IPS DF 4.7 (cell line): ENCODE data around the gene PTK7.
"Not testable (repeated sequence)": the region's sequence is repeated elsewhere in the genome, so short reads cannot be mapped to it uniquely, and the experiment has no call there.

Experiments used
- DNase-seq: peaks from one replicate; pipeline ENCODE4 v3.0.0-alpha.2; 2013; ENCODE audit warnings: low spot score; ENCODE audit errors: extremely low read depth

PTK7 gene

DNA sequence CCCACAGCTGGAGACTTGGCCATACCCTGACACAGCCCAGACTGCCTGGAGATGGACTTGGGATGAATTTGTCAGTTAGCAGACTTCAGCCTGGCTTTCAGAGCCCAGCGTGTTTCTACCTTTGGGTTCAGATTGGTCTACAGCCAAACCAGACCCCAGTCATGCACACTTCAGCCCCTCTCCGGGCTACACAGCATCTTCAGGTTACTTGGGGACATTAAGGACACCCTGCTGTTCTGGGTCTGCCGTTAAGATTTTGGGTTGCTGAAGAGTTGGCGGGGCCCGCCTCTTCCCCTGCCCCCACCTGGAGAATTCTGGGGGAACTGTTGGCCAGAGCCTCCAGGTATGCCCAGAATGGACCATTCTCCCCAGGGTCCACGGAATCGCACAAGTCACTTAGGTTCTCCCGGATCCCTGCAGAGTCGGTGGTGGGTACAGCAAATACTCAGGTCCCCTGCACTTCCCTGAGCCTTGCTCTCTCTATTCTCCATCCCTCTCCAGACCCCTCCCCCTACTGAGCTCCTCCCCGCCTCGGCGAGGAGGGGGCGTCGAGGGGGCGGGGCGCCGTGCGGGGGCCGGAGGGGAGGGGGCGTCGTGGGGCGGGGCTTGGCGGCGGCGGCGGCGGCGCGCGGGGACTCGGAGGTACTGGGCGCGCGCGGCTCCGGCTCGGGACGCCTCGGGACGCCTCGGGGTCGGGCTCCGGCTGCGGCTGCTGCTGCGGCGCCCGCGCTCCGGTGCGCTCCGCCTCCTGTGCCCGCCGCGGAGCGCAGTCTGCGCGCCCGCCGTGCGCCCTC is at the start of gene PTK7:
PTK7 (plus strand) TSS at position 645 of the 794 bp plus-strand sequence. CDS start 175 bp downstream, outside the sequence.
- DNase-seq, result no peak

DNA sequence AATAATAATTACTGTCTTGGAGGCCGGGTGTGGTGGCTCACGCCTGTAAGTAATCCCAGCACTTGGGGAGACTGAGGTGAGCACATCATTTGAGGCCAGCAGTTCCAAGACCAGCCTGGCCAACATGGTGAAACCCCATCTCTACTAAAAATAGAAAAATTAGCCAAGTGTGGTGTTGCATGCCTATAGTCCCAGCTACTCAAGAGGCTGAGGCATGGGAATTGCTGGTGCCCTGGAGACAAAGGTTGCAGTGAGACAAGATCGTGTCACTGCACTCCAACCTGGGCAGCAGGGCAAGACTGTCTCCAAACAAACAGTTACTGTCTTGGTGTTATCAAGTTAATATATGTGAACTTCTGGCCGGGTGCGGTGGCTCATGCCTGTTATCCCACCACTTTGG is 49.7 kb upstream of the PTK7 start:
- DNase-seq, result no peak

DNA sequence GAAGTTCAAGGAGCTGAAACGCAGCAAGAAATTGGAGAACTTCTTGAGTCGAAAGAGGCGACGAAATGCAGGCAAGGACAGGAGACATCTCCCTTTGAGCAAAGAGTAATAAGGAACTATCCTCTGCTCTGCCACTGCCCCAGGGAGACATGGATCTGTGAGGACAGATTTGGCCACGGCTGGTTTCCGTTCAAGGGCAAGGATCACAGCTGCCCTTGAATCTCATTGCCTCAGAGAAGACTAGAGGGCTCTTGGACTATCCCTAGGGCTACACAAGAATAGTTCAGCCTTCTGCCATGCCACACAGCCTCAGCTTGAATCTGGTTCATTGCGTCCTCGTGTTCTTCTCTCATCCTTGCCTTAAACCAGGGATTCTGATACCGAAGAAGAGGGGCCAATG is 47.0 kb upstream of the PTK7 start:
- no peak for DNase-seq

DNA sequence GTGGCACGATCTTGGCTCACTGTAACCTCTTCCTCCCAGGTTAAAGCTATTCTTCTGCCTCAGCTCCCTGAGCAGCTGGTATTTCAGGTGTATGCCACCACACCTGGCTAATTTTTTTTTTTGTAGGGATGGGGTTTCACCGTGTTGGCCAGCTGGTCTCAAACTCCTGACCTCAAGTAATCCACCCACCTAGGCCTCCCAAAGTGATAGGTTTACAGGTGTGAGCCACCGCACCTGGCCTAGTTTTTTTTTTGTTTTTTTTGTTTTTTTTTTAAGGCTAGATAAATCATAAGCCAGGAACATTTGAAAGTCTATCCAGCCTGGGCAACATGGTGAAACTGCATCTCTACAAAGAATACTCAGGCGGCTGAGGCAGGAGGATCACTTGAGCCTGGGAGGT is 43.8 kb upstream of the PTK7 start:
- DNase-seq, result no peak

DNA sequence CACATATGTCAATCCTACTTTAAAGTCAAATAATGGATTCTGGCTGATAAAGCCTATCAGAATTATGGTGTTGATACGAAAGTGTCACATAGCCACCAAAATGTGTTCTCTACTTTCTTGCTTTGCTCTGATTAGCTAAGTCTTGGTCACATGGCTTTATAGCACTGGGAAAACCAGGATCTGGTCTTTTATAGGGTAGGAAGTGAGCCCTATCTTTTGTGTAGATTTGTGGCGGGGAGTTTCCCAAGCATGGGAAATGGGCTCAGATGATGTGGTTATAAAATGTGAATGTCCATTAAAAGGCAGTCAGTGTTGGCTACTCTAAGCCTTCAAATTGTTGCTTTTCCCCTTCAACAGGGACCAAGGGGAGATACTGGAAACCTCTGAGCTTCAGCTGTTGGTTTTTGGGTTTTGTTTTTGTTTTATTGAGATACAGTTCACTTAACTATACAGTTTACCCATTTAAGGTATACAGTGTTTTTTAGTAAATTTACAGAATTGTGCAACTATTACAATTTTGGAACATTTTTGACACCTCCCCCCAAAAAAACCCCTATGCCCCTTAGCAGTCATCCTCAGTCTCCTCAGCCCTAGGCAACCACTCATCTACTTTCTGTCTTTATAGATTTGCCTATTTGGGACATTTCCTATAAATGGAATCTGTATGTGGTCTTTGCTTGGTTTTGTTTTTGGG is 42.5 kb upstream of the PTK7 start:
- no peak for DNase-seq

DNA sequence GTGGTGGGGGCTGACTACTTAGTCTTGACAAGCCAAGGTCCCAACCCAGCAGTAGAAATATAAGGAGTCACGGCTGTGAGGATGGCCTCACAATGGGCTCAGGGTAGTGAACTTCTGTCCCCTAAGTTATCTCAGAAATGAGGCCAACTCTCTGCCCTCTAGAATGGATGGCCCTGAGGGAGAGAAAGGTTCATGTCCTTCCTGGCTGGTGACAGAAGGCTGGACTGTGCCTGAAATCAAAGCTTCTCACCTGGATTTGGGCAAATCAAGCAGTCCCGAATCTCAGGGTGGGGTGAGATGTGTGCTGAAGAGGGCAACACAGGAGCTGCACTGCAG is 42.0 kb upstream of the PTK7 start:
- DNase-seq, result no peak

DNA sequence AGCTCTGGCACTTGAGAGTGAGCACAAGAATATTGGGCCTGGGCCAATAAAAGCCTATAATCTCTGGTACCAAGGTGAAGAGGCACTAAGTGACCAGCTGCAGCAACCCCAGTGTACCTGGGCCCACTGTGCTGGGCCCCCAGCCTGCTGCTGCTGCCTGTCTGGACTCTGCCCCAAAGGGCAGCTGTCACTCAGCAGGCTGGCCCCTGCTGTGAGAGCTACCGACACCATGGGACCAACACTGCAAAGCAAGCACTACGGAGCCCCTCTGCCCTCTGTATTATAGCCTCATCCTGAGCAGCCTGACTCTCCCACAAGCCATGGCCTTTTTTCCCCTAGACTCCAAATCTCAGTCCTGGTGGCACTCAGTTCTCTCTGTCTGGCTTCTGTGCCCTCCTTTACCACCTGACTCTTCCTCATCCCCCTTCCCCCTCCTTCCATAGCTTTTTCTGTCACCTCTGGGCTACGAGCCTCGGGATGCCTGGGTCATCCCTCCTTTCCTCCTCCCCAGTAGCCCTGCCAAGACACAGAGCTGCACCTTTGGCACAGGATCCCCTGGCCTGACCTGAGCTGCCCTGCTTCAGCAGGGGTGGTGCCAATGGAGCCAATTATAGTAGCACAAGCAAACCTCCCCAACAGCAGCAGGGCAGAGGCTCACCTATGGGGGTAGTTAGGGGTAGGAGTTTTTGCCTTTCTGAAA is 40.5 kb upstream of the PTK7 start:
- no peak for DNase-seq

DNA sequence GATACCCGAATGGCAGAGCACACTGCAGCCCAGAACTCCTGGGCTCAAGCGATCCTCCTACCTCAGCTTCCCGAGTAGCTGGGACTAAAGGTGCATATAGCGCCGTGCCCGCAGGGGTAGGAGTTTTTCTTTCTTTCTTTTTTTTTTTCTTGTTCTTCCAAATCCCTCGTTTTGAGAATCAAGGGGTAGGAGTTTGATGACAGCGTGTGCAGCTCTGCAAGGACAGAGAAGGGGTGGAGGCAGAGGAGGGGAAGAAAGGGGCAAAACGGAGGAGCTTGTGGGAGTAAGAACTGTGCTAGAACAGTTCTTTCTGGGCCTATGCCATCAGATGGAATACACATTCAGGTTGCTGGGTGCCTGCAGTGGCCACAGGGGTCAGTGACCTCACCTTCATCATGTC is 39.4 kb upstream of the PTK7 start:
- DNase-seq, result no peak

DNA sequence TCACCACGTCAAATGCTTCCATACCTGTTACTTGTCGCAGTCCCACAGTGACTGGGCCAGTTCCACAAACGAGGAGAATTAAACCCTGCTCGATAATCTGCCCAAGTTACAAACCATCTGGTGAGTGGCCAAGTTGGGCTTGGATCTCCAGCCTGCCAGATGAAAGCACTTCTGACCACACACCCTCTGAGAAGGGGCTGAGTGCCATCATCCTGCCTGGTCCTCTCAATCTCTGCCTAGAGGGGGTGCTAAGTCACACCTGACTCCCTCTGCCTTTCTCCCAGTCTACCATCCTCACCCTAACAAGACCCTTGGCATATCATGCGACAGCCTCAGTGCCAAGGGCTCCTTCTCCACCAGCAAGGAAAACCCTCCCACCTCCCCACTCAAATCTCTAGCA is 38.9 kb upstream of the PTK7 start:
- no peak for DNase-seq

DNA sequence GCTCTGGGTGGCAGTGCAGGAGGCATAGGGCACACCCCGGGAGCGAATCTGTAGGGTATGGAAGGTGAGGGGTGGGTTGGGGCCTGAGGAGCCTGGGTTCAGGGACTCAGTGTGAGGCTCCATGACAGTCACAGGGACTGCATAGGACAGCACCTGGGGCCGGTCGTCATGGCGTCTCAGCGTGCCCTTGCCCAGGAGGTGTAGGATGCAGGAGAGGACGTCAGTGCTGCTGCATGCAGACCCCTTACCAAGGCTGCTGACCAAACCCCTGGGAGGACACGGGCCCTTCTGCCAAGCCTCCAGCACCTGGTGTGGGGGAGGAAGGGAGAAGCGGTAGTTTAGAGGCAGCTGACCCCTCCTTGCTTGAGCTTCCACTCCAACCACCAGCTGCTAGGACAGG is 38.4 kb upstream of the PTK7 start:
- DNase-seq, result no peak

DNA sequence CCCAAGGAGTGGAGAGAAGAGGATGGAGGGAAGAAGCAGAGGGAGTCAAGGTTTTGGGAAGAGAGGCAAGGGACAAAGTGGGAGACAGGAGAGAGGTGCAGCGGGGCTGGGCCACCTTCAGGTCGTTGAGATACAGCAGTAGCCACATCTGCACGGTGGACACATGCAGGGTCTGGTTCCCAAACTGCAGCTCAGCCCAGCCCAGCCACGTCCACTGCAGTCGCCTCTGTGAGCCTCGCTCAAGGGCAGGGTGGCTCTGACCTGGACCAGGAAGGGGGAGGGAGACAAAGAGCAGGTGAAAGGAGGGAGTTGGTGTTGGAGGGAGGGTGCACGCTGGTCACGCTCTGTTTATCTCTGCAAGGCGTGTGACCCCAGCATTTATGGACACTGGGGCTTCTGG is 37.4 kb upstream of the PTK7 start:
- DNase-seq, result no peak

DNA sequence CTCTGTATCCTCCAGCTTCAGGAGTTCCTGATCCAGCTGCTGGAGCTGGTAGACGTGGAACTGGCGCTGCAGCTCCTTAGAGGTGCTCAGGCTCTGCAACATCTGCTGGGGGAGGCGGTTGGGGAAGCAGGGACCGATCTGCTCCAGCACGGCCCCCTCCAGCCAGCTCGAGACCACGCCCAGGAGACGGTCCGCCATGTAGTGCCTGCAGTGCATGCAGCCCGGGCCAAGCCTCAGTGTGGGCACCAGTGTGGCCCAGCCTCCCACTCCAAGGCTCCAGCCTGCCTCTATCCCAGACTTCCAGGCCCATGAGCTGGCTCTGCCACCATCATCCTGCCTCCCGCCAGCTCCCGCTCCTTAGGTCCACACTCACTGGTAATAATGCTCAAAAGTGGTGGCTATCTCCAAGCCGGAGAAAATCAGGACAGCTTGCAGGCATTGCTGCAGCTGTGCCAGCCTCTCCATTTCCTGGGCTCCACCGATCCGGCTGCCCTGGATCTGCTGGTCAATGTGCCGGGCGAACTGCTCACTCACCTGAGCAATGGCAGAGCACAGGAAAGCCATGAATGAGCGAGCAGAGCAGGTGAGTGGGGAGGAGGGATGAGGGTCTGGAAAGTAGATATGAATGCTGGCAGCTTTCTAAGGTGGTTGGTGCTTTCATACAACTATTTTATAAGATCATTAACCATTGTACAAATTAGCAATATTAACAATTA is 35.4 kb upstream of the PTK7 start:
- DNase-seq, result no peak

DNA sequence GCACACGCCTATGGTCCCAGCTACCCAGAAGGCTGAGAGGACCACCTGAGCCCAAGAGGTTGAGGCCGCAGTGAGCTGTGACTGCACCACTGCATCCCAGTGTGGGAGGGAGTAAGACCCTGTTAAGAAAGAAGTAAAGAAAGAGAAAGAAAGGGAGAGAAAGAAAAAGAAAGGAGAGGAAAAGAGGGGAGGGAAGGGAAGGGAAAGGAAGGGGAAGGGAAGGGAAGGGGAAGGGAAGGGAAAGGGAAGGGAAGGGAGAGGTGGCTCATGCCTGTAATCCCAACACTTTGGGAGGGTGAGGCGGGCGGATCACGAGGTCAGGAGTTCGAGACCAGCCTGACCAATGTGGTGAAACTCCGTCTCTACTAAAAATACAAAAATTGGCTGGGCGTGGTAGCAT is 34.6 kb upstream of the PTK7 start:
- not testable (repeated sequence) for DNase-seq

DNA sequence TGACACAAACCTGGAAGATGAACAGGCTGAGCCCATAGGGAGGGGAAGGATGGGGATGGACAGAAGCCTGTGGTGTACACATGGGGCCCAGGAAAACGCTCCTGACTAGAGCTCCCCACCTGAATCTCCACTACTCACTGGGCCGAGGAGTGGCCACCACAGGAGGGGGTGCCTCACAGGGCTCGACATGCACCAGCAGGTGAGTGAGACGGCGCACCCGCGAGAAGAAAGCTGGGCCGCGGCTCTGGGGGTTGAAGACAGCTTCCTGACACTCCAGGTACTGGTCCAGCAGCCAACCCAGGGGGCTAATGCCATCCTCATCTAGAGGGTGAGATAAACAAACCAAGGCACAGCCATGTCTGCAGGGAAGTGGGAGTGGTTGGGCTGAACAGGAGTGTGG is 32.8 kb upstream of the PTK7 start:
- no peak for DNase-seq

DNA sequence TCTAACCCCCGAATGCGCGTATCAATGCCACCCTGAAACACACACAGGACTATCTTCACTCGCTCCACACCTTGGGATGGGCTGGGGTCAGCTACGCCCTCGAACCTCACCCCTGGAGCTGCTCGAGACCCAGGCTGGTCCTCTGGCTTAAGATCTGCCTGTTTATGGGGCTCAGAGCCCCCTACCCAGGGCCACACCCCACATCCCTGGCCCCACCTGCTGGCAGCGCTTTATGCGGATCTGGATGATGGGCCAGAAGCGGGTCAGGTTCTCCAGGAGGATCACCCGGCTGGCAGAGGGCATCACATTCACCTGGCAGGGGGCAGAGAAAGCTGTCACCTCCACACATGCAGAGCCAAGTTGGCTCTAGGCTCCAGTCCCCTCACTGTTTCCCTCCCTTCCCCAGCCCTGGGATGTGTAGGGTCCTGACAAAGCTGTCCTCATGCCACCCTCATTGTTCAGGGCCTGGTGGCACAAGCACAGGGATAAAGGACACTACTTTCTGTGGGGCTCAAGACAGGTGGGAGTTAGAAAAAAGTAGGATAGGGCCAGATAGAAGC is 30.7 kb upstream of the PTK7 start:
- DNase-seq, result no peak

DNA sequence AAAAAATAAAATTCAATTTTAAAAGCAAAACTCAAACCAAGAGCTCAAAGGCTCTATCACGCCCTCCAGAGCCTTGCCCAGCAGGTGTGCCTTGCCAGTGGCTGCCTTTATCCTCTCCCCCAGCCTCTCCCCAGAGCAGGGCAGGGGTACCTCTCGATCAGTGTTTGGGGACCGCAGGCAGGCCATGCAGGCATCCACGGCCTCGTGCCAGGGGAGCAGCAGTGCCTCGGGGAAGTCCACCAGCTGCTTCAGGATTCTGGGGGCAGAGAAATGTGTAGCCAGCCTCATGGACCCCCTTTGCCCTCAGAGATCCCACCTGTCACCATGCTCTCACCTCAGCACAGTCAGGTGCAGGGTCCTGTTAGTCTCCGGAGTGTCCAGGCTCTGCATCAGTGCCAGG is 28.1 kb upstream of the PTK7 start:
- no peak for DNase-seq

DNA sequence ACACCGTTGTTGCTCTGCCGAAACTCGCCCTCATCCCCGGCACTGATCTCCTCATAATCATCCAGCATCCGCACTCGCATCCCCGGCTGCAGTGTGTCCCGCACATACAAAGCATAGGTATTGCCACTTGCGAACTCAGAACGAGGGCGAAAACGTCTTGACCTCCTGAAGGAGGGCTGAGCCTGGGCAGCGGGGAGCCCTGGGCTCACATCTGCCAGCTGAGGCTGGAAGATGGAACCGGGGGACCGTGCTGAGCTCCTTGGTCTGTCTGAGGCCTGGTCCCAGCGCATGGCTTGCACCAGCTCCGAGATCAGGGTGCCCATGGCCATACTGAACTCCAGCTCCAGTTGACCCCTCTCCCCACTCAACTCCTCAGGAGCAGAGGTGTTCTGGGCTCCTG is 25.1 kb upstream of the PTK7 start:
- DNase-seq, result no peak

DNA sequence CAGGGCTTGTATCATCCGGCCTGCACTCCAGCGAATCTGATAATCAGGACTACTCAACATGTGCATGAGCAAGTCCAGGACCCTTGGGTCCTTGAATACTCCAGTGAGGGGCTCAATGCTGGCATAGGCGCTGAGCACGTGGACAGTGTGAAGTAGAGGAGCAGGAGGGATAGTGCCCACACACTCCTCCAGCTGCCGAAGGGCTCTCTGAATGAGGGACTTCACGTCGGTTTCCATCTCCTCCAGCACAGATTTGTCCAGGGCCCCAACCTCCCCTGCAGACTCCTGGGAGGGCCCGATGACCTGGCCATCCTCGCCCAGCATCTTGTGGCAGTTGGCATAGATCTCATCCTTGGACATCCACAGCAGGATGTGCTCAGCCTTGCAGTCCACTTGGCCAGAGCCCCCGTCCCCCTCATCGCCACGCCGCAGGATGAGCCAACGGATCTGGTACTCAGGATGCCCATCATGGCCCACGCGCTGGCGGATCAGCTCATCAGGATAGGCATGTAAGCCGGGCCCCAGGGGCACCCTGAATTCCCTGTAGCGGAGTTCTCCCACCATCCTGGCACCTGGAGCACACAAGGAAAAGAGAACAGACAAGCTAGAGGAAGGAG is 23.8 kb upstream of the PTK7 start:
- DNase-seq, result no peak

DNA sequence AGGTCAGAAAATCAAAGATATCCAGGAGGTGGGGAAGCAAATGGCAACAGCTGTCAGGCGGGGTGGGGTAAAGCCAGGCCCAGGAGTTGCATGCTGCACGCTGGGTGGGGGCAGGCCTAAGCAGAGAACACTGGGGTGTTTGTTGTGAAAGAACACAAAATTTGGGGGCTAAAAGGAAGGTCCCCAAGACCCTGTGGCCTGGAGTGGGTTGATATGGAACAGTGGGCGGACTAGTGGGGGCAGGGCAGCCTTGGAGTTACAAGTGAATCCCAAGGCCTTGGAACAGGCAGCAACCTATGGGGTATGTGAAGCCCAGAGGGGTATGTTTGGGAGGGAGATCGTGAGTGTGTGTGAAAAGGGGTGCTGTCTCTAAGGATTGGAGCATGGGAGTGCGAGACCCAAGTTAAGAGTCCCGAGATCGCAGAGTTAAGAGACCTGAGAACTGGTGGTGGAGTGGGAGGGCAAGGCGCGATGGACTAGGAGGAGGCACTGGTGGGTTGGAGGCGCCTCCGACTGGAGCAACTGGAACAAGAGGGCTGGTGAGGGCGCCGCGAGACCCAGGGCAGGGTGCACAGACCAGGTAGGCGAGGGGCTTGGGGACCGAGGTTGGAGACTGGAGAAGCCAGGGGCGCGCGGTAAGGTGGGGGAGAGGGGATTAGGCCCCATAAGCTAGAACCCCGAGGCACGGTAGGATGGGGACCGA is 23.1 kb upstream of the PTK7 start:
- no peak for DNase-seq

DNA sequence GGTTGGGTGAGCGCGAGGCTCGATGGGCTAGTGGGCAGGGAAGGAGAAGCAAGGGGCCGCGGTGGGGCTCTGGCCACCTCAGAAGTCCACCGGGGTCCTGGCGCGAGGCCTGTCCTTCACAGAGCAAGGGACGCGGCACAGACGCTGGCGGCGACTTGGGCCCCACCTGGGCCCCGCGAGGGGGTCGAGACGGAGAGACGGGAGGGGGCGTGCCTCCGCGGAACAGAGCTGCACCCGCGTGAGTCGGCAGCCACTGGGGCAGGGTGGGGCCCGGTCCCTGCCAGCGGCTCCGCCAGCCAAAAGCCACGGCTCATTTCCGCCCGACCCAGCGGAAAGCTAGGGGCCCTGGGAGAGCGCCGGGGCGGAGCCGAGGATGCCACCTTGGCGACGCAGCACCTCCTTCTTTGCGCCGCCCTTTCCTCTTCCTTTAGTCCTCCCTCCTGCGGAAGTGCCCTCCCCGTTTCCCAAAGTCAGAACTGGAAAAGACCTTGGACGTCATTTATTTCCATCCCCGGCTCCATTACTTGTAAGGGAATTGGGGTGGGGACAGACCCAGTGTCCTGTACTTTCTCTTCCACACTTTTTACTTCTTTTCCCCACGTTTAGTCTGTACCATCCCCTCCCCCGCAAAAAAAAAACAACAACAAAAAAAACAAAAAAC is 22.4 kb upstream of the PTK7 start, which contains the start of gene CUL7:
CUL7 (minus strand) TSS at position 307 of the 661 bp plus-strand sequence. CDS start 1,063 bp downstream, outside the sequence.
- DNase-seq, result no peak
